ENCODE measurements around the gene ONECUT1. TPM values are rescaled to one million over a fixed set of nuclear protein-coding genes. Genes with fewer than 3 reads are reported as not detected.

The ONECUT1 gene
- total RNA-seq, 1 donor from 2014 or later: not detected

- no peak overlapping the region for H3K4me3 Mint-ChIP-seq (ENCODE audit: low read depth)
- intact Hi-C loops (cut with micrococcal nuclease): no loop called here
- no peaks in the 10 kb centered on the region for H3K36me3 Mint-ChIP-seq (ENCODE audit: low read depth)
- H3K27me3 Mint-ChIP-seq (ENCODE audit: low read depth): peaks cover 14% of the 10 kb centered on the region
- DNase-seq (ENCODE audit: low spot score): no peak
- H3K27ac Mint-ChIP-seq: no peak overlapping the region
- peaks cover 1% of the 10 kb centered on the region for H3K4me1 Mint-ChIP-seq (ENCODE audit: low read depth)
- H3K9me3 Mint-ChIP-seq: no peaks in the 10 kb centered on the region
Measured at GRCh38 chr15:52710050-52710707, 80.0 kb downstream of the ONECUT1 start.

- no peaks in the 10 kb centered on the region for H3K36me3 Mint-ChIP-seq (ENCODE audit: low read depth)
- peaks cover 1% of the 10 kb centered on the region for H3K4me1 Mint-ChIP-seq (ENCODE audit: low read depth)
- H3K27ac Mint-ChIP-seq: no peak overlapping the region
- H3K27me3 Mint-ChIP-seq (ENCODE audit: low read depth): peaks cover 19% of the 10 kb centered on the region
- no peak overlapping the region for H3K4me3 Mint-ChIP-seq (ENCODE audit: low read depth)
- H3K9me3 Mint-ChIP-seq: no peaks in the 10 kb centered on the region
- intact Hi-C loops (cut with micrococcal nuclease): no loop called here
- DNase-seq (ENCODE audit: low spot score): no peak
Measured at GRCh38 chr15:52709187-52709981, 80.8 kb downstream of the ONECUT1 start.

Other genes starting within 250 kb of the ONECUT1 start
- 178 and 182 TPM in 2 replicates for gene ARPP19, start 221.3 kb downstream of the ONECUT1 start, total RNA-seq
- gene ATOSA, start 110.9 kb downstream of the ONECUT1 start, total RNA-seq: 14.4 TPM in 2 replicates